ENCODE results near the gene PRELID1. TPM values are rescaled to one million over a fixed set of nuclear protein-coding genes. Genes with fewer than 3 reads are reported as not detected.

PRELID1 gene
- total RNA-seq, 3 donors from 2014 or later (not counting 1 experiment from before 2014, with no cell fraction given) = 76.6 to 99.3 (median 91.6) TPM

GRCh38 chr5:177311723-177312648, 8.4 kb downstream of the PRELID1 start, which contains the start of gene MXD3:
Gene MXD3, minus strand, starts transcription at chr5:177311898. Its CDS starts 68 bp downstream, at chr5:177311830.
- ATAC-seq (peak; percentile 91 to 93 (median 92)), DNase-seq (peak; percentile 90 to 95)
- Mint-ChIP-seq H3K4me3 (peak within 1 kb of the TSS; percentile 91), H3K9me3 (no peaks in the 10 kb centered on the region), H3K27me3 (ENCODE audit: low read depth in 2 of 2) (no peaks in the 10 kb centered on the region), H3K27ac (peak within 1 kb of the TSS; percentile 68 to 87), H3K36me3 (no peaks in the 10 kb centered on the region), H3K4me1 (peaks cover 30 to 40% of the 10 kb centered on the region in 2 donors)
- TF ChIP-seq, protein P1, sequence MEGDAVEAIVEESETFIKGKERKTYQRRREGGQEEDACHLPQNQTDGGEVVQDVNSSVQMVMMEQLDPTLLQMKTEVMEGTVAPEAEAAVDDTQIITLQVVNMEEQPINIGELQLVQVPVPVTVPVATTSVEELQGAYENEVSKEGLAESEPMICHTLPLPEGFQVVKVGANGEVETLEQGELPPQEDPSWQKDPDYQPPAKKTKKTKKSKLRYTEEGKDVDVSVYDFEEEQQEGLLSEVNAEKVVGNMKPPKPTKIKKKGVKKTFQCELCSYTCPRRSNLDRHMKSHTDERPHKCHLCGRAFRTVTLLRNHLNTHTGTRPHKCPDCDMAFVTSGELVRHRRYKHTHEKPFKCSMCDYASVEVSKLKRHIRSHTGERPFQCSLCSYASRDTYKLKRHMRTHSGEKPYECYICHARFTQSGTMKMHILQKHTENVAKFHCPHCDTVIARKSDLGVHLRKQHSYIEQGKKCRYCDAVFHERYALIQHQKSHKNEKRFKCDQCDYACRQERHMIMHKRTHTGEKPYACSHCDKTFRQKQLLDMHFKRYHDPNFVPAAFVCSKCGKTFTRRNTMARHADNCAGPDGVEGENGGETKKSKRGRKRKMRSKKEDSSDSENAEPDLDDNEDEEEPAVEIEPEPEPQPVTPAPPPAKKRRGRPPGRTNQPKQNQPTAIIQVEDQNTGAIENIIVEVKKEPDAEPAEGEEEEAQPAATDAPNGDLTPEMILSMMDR (IDR thresholded peaks at IDR 0.05) = no peak
- under 1% methylated on average over 78 of the region's 78 CpGs for WGBS (ENCODE audit: insufficient coverage)
- Histone ChIP-seq H3K4me1 (ENCODE audit: control insufficient read depth, insufficient read depth, low read length) (peaks cover 61% of the 10 kb centered on the region), H3K9me3 (ENCODE audit: control insufficient read depth, insufficient read depth, low read length) (no peaks in the 10 kb centered on the region), H3K27ac (ENCODE audit: low read length) (no peak within 1 kb of the TSS), H3K36me3 (ENCODE audit: control insufficient read depth, insufficient read depth, low read length) (peaks cover 5% of the 10 kb centered on the region), H3K4me3 (ENCODE audit: low read length) (peak within 1 kb of the TSS; percentile 51), H3K27me3 (ENCODE audit: control insufficient read depth, insufficient read depth, low read length) (no peaks in the 10 kb centered on the region)
- intact Hi-C loops (cut with micrococcal nuclease) = loop anchor here (5.0 kb wide), 1 partner anchor 45 kb away; the partner anchor contains the start of gene RGS14

GRCh38 chr5:177312649-177313181, 9.1 kb downstream of the PRELID1 start:
- Histone ChIP-seq H3K9me3 (ENCODE audit: control insufficient read depth, insufficient read depth, low read length) (no peaks in the 10 kb centered on the region), H3K27ac (ENCODE audit: low read length) (no peak overlapping the region), H3K4me1 (ENCODE audit: control insufficient read depth, insufficient read depth, low read length) (peaks cover 53% of the 10 kb centered on the region), H3K27me3 (ENCODE audit: control insufficient read depth, insufficient read depth, low read length) (no peaks in the 10 kb centered on the region), H3K36me3 (ENCODE audit: control insufficient read depth, insufficient read depth, low read length) (no peaks in the 10 kb centered on the region), H3K4me3 (ENCODE audit: low read length) (peak overlapping the region; percentile 23)
- TF ChIP-seq, protein P1 (IDR thresholded peaks at IDR 0.05) = no peak
- Mint-ChIP-seq H3K4me1 (peaks cover 29 to 39% of the 10 kb centered on the region in 2 donors), H3K27me3 (ENCODE audit: low read depth in 2 of 2) (no peaks in the 10 kb centered on the region), H3K9me3 (no peaks in the 10 kb centered on the region), H3K4me3 (peak overlapping the region; percentile 86), H3K27ac (peak overlapping the region; percentile 18 to 67), H3K36me3 (no peaks in the 10 kb centered on the region)
- intact Hi-C loops (cut with micrococcal nuclease) = loop anchor here (5.0 kb wide), 1 partner anchor 45 kb away; the partner anchor contains the start of gene RGS14
- 3% methylated on average over 19 of the region's 19 CpGs for WGBS (ENCODE audit: insufficient coverage)
- peak in 1 of 2 donors; percentile 54 for DNase-seq
- peak; percentile 12 to 24 (median 22) for ATAC-seq

- Mint-ChIP-seq H3K36me3 (no peaks in the 10 kb centered on the region), H3K4me1 (peaks cover 36 to 44% of the 10 kb centered on the region in 2 donors), H3K27ac (no peak overlapping the region), H3K9me3 (no peaks in the 10 kb centered on the region), H3K27me3 (ENCODE audit: low read depth in 2 of 2) (no peaks in the 10 kb centered on the region), H3K4me3 (no peak overlapping the region)
- WGBS (ENCODE audit: insufficient coverage) = 97% methylated on average over 14 of the region's 15 CpGs
- no peaks in the 10 kb centered on the region for H3K9me3 ChIP-seq (ENCODE audit: control insufficient read depth, insufficient read depth, low read length)
- TF ChIP-seq, protein P1 (IDR thresholded peaks at IDR 0.05) = no peak
- H3K4me1 ChIP-seq (ENCODE audit: control insufficient read depth, insufficient read depth, low read length) = peaks cover 49% of the 10 kb centered on the region
- ATAC-seq (no peak), DNase-seq (no peak)
- intact Hi-C loops (cut with micrococcal nuclease) = loop anchor here (5.0 kb wide), 1 partner anchor 44 kb away; the partner anchor contains the start of gene RGS14
- H3K36me3 ChIP-seq (ENCODE audit: control insufficient read depth, insufficient read depth, low read length) = no peaks in the 10 kb centered on the region
- H3K27ac ChIP-seq (ENCODE audit: low read length) = no peak overlapping the region
- no peak overlapping the region for H3K4me3 ChIP-seq (ENCODE audit: low read length)
- H3K27me3 ChIP-seq (ENCODE audit: control insufficient read depth, insufficient read depth, low read length) = no peaks in the 10 kb centered on the region
These were observed 10.1 kb downstream of the PRELID1 start for GRCh38 chr5:177313561-177314259.
